Measurements from ENCODE around the gene JAG2.

- TF ChIP-seq CTCF (IDR thresholded peaks at IDR 0.05), result no peak
- TF ChIP-seq ZNF423 (CRISPR knock-in tag; IDR thresholded peaks at IDR 0.05), result no peak
- TF ChIP-seq ELF4 (CRISPR knock-in tag; IDR thresholded peaks at IDR 0.05; ENCODE audit: low read depth), result no peak
- no peak for TF ChIP-seq ATF2 (CRISPR knock-in tag; IDR thresholded peaks at IDR 0.05; ENCODE audit: borderline replicate concordance, low read depth)
- TF ChIP-seq PRDM15 (CRISPR knock-in tag; IDR thresholded peaks at IDR 0.05), result no peak
- TF ChIP-seq E2F4 (CRISPR knock-in tag; IDR thresholded peaks at IDR 0.05; ENCODE audit: borderline replicate concordance, low read depth), result no peak
- TF ChIP-seq TP53 (CRISPR knock-in tag; IDR thresholded peaks at IDR 0.05), result no peak
- TF ChIP-seq JUN (CRISPR knock-in tag; IDR thresholded peaks at IDR 0.05), result no peak
- TF ChIP-seq FOXP1 (CRISPR knock-in tag; IDR thresholded peaks at IDR 0.05; ENCODE audit: borderline replicate concordance), result no peak
- no peak for TF ChIP-seq MAX (CRISPR knock-in tag; IDR thresholded peaks at IDR 0.05)
Observed at GRCh38 chr14:105118646-105119407, 49.7 kb downstream of the JAG2 start.

All from WTC11 (cell line).